HG02884 (cell line): ENCODE measurements around the gene SOS2.

Experiments
- ATAC-seq: cut with Tn5 transposase; IDR thresholded peaks from one replicate; pipeline ENCODE4 v1.9.1; 2021; ENCODE audit warnings: mild to moderate bottlenecking, moderate library complexity; ENCODE audit not compliant: unreplicated experiment

The SOS2 gene

DNA sequence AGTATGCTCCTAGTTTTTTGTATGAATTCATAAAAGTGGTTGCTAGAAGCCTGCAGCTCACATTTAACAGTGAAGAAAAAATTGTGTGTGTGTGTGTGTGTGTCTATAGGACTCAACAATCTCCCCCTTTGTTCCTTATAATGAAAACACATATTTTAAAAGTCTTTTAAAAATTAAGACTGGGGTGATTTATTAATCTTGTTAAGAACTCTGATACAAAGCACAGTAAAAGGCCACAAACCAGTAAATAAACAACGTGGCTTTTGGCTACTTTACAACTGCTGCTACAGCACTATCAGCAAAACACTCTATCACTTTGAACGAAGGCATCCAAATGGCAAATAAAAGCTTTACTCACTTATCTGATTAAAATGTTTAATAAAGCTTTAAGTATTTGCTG lies 114.4 kb downstream of the SOS2 start:
- no peak for ATAC-seq

- ATAC-seq, result peak; percentile 90
Observed at GRCh38 chr14:50116181-50116956, 115.0 kb downstream of the SOS2 start, which contains the start of gene VCPKMT. TSS of gene VCPKMT (minus strand) at chr14:50116572. CDS start at chr14:50116552, 20 bp downstream.

GRCh38 chr14:50113381-50114035 lies 117.9 kb downstream of the SOS2 start:
- no peak for ATAC-seq

DNA sequence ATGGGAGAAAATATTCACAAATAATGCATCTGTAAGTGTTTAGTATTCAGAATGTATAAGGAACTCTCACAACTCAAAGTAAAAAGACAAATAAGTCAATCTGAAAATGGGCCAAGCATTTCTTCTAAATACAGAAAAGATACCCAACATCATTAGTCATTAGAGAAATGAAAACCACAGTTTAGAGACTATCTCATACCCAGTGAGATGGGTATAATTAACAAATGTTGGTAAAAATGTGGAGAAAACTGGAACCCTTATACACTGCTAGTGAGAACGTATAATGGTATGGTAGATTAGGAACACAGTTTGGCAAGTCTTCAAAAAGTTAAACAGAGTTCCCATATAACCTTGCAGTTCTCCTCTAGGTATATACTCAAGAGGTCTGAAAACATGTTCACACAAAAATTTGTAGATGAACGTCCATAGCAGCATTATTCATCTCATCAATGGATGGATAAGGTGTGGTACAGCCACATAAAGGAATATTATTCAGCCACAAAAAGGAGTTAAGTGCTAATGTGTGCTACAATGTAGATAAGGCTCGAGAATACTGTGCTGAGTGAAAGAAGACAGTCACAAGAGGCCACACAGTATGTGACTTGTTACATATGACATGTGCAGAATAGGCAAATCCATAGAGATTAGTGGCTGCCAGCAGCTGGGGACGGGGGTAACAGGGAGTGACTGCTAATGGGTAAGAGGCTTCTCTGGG lies 120.9 kb downstream of the SOS2 start:
- no peak for ATAC-seq

GRCh38 chr14:50109342-50109741 lies 122.0 kb downstream of the SOS2 start:
- ATAC-seq, result no peak

- no peak for ATAC-seq
Observed at GRCh38 chr14:50107850-50108249, 123.5 kb downstream of the SOS2 start.

DNA sequence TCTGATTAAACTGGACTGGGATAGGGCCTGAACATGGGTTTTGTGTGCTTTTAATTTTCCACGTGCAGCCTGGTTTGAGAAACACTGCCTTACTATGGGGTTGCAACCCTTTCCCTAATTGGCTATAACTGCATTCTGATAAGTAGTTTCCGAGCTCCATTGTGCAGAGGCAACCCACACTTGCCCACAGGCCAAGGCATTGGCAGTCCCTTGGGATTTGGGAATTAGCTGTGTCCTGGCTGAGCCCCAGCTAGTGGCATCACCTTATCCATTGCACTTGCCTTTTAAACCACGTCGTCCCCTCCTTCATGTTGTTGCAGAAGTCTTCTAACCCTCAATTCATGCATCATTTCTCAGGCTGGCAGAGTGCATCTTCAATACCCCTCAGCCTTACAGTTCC lies 125.2 kb downstream of the SOS2 start:
- no peak for ATAC-seq

- ATAC-seq, result no peak
Observed at GRCh38 chr14:50103558-50103957, 127.8 kb downstream of the SOS2 start.

DNA sequence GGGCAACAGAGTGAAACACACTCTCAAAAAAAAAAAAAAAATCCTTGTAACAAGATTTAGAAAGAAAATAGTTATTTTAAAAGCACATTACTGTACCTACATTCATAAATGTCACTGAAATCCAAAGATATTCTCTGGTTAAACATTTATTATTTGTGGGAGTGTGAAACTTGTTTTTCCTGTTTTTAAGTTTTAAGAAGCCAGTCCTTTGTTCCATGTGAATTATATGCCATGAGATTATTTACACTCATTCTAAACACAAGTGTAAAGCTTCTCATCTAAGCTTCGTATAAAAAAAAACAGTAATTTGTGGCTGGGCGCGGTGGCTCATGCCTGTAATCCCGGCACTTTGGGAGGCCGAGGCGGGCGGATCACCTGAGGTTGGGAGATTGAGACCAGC lies 130.0 kb downstream of the SOS2 start:
- no peak for ATAC-seq

DNA sequence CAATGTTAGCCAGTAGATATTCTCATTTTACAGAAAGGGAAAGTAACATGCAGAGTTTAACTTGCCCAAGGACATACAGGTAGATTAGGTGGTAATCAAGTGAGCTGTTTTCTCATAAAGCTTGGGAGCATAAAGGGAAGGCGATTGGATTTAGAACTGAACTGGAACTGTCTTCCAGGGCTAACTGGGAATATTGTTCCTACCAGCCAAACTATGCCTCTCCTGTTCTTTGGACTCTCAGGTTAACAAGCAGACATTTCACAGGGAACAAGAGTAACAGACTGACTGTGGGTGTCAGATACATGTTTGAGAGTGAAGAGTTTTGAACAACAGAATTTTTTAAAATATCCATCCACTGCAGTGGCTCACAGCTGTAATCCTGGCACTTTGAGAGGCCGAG lies 130.6 kb downstream of the SOS2 start:
- no peak for ATAC-seq

- ATAC-seq, result no peak
Observed at GRCh38 chr14:50099335-50099734, 132.0 kb downstream of the SOS2 start.

- ATAC-seq, result no peak
Observed at GRCh38 chr14:50095895-50096294, 135.5 kb downstream of the SOS2 start.

DNA sequence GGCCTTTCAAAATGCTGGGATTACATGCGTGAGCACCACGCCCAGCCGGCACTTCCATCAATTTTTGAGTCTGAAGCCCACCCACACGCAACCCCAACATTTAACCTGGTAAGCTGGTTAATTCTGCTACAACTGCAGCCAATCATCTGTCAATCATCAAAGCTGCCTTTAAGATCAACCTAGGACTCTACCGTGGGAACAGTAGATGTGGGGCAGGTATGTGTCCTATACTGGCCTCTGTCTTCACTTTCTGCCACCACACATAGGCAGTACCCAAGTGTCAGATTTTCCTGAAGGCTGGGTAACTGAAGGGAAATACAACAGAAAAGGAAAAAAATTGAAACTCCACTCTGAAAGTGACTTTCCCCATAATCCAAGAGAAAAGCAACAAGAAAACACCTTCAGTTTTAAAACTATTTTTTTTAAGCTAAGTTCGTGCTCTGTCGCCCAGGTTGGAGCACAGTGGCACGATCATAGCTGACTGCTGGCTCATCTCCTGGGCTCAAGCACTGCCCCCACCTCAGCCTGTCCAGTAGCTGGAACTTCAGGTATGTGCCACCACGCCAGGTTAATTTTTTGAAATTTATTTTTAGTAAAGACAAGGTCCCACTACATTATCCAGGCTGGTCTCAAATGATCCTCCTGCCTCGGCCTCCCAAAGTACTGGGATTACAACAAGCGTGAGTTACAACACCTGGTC lies 137.2 kb downstream of the SOS2 start:
- ATAC-seq, result no peak

DNA sequence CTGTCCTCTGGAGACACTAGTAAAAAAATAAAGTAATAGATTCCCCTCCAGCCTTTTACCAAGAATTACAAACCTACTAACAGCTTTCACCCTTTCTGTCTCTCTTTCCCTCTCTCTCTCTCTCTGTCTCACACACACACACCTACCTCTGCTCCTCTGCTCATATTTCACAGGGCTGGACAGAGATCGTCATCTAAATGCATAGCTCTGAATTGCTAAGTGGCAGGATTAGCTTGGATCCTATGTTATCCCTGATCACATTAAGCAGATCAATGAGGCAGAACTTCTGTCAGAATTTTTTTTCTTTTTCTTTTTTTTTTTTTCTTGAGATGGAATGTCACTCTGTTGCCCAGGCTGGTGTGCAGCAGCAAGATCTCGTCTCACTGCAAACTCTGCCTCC lies 137.9 kb downstream of the SOS2 start:
- ATAC-seq, result no peak

DNA sequence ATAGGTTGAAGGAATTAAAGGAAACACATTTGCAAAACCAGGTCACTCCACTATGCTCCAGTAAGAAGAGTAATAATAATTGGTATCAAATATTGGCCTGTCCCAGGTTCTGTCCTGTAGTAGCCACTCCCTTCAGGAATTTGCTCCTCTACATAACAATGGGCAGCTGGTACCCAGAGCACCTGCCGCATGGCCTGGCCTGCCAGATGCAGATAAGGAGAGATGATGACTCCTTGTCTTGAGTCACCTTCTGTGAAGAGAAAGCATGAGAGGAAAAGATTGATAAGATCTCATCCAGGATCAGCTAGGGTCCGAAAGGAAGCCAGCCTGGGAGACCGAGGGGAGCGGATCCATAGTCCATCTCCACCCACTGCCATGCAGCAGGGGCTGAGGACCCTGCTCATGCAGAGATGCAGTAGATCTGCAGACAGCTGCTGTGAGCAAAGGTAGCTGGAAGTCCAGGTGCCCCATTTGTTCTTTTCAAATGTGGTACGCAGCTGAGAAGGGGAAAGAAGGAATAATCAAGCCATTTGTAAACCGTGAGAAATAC lies 139.3 kb downstream of the SOS2 start:
- no peak for ATAC-seq

DNA sequence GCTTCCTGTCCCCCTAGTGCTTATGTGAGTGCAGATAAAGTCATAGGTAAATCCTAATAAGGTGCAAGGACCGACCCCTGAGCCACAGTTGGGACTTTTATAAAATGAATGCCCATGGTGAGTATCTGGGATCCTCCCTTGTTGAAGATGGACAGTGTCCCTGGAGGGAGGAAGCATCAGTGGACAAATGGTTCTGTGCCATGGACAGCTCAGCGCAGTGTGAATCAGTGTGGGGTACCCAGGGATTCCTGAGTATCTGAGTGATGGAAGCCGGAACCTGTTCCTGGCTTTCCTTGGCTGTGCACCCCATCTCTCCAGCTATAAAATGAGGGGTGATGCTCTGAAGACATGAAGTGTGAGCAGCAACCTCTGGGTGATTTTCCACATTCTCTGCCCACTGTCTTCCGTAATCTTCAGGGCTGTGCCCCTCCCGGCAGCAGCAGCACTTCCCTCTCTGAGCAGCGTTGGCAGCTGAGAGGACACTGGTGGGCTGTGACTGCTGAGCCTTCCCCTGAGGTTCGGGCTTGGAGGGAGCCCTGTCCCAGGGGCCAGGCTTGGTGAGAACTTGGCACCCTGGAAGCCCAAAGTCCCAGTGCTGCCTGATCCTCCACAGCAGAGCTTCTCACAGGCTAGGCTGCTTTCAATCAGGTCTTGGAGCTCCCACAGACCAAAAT lies 140.0 kb downstream of the SOS2 start:
- ATAC-seq, result no peak

DNA sequence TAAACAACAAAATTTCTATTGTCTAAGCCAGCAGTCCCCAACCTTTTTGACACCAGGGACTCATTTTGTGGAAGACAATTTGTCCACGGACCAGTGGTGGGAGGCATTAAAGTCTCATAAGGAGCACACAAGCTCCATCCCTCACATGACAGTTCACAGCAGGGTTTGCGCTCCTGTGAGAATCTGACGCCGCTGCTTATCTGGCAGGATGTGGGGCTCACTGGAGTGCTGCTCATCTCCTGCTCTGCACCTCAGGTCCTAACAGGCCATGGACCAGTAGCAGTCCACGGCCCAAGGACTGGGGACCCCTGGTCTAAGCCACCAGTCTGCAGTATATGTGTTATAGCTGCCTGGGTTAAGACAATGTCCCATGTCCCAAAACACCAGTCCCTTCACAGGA lies 142.2 kb downstream of the SOS2 start:
- no peak for ATAC-seq

DNA sequence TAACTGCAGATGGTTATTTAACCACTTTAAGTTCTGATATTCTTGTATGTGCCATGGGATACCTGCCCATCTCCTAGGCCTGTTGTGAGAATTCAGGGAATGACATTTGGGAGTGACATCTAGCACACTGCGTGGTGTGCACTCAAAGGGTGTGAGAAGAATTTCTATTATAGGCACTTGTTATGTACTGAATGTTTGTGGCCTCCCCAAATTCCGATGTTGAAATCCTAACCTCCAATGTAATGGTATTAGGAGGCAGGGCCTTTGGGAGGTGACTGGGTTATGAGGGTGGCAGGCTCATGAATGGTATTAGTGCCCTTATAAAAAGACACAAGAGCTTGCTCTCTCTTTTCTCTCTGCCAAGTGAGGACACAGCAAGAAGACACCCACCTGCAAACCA lies 142.6 kb downstream of the SOS2 start:
- no peak for ATAC-seq

GRCh38 chr14:50088117-50088515 lies 143.3 kb downstream of the SOS2 start:
- ATAC-seq, result no peak

DNA sequence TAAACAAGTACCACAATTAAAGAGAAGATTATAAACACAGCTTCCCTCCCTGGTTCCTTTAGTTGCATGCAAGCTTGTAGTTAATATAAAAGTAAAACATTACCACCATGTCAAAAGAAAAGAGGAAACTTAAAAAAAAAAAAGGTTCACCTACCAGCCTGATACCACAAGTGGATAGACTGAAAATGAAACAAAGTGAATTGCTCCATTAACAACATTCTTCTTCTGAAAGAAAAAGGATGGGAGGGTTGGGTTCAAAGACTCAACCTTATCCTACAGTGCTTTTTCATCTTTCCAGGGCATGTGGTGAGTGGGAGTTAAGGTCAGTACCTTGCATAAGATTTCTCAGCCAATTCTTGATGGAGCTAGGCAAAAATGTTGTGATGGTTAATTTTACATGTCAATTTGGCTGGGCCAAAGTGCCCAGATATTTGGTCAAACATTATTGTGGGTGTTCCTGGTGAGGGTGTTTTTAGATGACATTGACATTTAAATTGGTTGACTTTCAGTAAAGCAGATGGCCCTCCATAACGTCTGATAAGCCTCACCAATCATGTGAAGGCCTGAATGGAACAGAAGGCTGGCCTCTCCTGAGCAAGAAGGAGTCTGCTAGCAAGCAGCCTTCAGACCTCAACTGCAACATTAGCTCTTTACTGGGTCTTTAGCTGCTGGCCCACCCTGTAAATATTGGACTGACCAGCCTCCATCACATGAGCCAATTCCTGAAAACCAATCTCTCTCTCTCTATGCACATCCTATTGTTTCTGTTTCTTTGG lies 143.8 kb downstream of the SOS2 start:
- ATAC-seq, result no peak
